ENCODE measurements around the gene SPDYE1.

The SPDYE1 gene

DNA sequence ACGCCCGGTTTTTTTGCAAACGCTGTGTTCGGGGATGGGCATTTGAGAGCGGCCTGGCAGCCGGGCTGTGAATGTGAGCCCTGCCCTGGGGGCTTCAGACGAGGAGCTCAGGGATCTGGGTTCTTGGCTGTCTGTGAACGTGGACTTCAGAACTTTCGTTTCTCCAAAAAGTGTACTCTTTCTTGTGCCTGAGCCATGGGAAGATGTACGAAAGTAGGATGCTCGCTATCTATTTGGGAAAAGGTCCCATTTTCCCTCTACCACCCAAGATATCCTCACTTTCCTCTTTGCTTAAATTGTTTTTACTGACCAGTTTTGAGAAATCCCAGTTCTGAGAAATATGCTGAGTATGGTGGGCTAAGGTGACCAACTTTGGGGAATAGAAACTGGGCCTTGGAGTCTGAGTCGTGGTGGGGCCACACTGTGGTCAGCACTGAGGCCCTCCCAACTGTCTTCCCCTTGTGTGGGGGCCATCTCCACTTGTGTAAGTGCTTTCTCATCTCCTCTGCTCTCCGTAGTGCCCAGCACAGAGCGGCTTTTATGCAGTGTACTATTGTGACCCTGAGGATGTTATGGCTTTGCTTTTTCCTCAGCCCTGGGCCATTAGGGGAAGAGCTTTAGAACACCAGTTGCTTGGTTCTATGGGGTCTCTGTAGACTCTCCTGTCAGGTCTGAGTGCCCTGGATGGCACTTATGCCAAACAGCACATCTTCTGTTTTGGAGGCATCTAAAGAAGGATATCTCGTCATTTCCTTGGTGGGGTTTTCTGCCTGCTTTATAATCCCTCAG is 47.7 kb downstream of the SPDYE1 start:
- no peak for DNase-seq

- DNase-seq = no peak
Measured at GRCh38 chr7:44046321-44047061, 48.8 kb downstream of the SPDYE1 start.

DNA sequence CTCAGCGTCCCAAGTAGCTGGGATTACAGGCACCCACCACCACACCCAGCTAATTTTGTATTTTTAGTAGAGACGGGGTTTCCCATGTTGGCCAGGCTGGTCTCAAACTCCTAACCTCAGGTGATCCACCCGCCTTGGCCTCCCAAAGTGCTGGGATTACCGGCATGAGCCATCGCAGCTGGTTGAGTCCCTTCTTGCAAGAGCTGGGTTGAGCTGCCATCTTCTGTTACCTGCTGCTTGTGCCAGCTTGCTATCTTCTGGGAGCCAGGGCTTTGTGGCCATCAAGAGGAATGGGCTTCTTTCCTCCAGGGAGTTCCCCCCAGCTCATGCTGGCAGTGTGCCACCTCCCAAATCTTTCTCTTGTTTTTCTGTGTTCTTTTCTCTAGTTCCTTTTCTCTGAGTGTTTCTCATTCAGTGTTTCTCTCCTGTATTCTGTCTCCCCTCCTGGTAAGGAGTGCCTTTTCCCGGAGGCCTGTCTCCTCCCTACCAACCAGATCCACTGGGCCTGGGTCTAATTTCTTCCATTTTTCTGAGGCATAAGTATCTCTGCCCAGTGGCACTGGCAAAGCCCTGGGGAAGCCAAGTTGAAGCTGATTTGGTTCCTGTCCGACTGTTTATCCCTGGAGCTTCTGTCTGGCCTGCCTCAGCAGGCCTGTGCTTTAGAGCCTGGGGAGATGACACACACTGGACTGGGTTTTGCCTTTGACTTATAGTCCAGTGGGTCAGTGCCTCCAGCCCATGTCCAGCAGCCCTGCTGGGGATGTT is 50.5 kb downstream of the SPDYE1 start:
- DNase-seq = no peak

DNA sequence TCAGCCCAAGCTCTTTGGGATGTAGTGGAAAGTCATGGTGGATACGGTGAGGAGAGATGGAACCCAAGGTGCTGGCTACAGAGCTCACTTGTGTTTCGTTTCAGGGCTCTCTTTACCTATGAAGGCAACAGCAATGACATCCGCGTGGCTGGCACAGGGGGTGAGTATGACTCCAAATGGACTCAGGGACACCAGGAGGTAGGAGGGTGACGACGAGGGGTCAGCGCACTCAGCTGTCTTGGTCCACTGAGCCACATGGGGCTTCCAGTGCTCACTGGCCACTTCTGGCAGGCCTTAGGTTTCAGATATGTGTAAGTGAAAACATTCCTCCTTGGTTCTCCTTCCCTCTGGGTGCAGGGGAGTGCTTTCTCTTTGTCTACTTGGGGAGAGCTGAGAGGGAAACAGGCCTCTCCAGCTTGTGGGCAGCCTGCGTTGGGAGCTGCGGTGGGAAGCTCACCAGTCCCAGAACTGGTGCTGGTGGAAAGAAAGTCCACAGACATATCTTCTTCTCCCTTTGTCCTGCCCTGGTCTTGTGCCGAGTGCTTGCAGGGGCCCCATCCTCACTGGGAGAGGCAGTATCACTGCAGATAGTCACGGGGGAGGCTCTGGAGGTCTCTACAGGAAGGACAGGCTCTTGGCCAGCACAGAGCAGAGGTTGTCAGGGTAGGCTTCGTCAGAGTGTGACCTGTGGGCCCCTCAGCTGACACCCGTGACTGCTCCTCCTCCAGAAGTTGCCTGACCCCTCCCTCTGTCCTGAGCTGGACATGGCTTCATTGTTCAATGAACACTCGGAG is 52.6 kb downstream of the SPDYE1 start:
- no peak for DNase-seq

DNA sequence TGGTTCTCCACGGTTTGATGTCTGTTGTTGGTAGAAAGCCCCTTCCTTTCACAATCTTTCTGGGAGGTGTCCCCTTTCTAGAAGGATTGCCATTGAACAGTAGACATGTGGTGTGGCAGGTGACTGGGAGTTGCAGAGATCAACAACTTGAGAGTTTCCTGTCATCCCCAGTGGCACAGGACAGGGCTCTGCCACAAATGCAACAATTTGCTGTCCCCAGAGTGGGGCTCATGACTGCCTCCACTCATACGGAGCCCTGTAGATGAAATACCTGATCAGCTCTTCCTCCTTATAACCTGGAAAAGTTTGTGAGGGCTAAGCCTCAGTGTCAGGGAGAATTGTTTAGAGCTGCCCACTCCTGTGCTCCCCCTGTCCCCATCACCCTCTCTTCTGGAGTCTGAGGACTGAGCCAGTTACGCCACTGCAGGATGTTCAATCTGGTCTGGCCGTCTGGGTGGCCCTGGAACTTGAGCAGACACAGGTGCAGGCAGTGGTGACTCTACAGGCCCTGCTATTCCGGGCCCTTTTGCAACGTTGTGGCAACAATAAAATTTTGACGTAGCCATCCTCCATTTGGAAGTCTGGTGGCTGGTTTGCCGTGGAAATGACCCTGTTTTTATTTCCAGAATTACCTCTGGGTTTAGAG is 53.3 kb downstream of the SPDYE1 start:
- DNase-seq = no peak

GRCh38 chr7:44051611-44052220 is 54.0 kb downstream of the SPDYE1 start:
- DNase-seq = no peak

GRCh38 chr7:44052771-44053365 is 55.2 kb downstream of the SPDYE1 start:
- no peak for DNase-seq

GRCh38 chr7:44056681-44057080 is 59.0 kb downstream of the SPDYE1 start:
- no peak for DNase-seq

GRCh38 chr7:44057181-44057848 is 59.6 kb downstream of the SPDYE1 start:
- DNase-seq = no peak

DNA sequence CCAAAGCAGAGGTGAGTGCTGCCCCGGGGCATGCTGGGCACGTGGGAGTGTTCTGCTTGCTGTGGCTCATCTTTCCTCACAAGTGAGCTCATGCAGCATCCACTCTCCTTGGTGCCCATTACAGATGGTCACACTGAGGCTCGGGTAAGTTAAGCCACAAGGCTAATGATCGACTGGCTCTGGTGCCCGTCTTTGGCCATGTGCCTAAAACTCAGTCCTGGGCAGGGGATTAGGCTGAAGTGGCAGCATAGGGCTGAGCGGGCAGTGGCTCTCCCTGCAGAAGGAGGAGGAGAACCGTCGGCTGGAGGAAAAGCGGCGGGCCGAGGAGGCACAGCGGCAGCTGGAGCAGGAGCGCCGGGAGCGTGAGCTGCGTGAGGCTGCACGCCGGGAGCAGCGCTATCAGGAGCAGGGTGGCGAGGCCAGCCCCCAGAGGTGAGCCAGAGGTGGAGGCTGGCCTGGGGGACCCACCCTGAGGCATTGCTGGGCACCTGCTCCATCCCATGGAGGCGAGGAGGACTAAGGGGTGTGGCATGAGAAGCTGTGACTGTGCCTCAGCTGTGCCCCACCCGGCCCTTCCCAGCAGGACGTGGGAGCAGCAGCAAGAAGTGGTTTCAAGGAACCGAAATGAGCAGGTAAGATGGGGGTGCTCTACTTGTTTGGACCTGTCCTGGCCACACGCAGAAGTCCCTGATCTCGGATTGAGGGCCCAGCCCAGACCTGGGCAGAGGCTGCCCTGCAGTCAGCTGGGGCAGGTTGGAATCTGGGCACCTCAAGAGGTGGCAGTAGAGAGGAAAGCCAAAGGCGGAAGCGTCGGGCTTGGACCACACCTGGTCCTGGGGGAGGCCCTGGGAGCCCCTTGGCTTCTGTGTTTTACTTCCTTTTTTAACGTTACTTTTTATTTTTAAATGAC is 60.4 kb downstream of the SPDYE1 start:
- no peak for DNase-seq

DNA sequence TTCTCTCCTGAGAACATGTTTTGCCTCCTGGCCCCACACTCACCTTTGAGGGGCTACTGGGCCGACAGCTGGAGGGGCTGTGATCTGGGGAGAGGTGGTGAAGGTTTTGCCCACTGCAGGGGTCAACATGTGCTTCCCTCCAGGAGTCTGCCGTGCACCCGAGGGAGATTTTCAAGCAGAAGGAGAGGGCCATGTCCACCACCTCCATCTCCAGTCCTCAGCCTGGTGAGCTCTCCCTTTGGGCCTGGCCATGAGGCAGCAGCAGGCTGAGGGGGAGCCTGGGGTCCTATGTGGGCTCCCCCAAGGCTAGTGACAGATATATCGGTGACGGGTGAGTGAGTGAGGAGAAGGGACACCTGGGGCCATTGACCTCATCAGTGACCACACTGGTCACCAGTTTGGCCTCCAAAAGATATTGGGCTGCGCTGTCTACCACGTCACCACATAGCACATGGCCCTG is 61.1 kb downstream of the SPDYE1 start:
- DNase-seq = no peak

DNA sequence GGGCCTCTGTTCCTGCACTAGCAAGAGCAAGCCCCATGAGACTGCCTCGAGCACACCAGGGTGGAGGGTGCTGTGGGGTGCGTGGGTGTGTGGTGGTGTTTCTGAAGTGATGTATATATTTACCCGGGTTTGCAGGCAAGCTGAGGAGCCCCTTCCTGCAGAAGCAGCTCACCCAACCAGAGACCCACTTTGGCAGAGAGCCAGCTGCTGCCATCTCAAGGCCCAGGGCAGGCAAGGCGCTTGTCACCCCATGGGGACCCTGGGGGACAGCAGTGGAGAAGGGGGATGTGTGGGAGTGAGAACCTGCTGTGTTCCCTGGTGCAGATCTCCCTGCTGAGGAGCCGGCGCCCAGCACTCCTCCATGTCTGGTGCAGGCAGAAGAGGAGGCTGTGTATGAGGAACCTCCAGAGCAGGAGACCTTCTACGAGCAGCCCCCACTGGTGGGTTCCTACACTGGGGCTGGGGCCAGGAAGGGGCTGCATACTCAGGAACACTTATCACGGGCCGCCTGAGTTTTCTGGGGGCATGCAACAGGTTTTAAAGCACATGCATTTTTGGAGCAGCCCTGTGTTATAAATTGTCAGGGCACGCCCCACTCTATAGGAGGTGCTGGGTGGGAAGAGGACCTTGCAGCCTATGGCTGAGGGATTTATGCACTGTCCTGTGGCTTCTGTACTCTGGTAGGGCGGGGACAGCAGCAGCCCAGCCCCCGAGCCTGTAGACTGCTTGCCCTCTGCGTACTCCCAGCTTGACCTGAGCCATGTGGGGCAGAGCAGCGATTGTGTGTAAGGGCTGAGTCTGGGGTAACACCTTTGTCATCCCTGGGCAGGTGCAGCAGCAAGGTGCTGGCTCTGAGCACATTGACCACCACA is 61.8 kb downstream of the SPDYE1 start:
- no peak for DNase-seq

All from OCI-M1 (cell line).